Caco-2 (cell line): ENCODE measurements around the gene BRD2. TPM values are rescaled to one million over a fixed set of nuclear protein-coding genes. Genes with fewer than 3 reads are reported as not detected.

Experiments used
- BruUV-seq: library from RNA; stranded (reverse); fragments of 400-500 nt; replicated peaks from 2 replicates; lab custom pipeline; 2021; lab: Mats Ljungman, UMichigan
- CTCF ChIA-PET: fragments of 300-600 bp; sonication (Branson Sonifier 250); formaldehyde crosslinking; loops from one replicate; lab custom pipeline; 2022; ENCODE audit warnings: antibody characterized with exemption; lab: Charles Lee
- POLR2A ChIA-PET: fragments of 300-600 bp; sonication (Branson Sonifier 250); formaldehyde crosslinking; loops from one replicate; lab custom pipeline; 2022; ENCODE audit warnings: antibody characterized with exemption; lab: Charles Lee
- DNase-seq, 2 experiments: peaks; one replicate each; pipeline versions ENCODE4 v3.0.0 to v3.0.0-alpha.2; 2020 to 2022
- H3K27me3 ChIP-seq: replicated peaks from 2 replicates; pipeline ENCODE4 v1.6.0; 2011; ENCODE audit warnings: low read length; ENCODE audit not compliant: control insufficient read depth, insufficient read depth
- H3K36me3 ChIP-seq: 2 replicates; pipeline ENCODE4 v1.5.1; 2011; ENCODE audit warnings: low read length; ENCODE audit not compliant: control insufficient read depth, insufficient read depth
- H3K4me1 ChIP-seq: fragments of 250-450 bp; sonication (Bioruptor Pico); 2 replicates; pipeline ENCODE4 v1.5.1; 2020; ENCODE audit warnings: mild to moderate bottlenecking
- H3K4me3 ChIP-seq: 2 replicates; pipeline ENCODE4 v1.5.1; 2011; ENCODE audit warnings: low read depth, mild to moderate bottlenecking, control low read depth, low read length
- H3K9me3 ChIP-seq: fragments of 250-450 bp; sonication (Bioruptor Pico); 2 replicates; pipeline ENCODE4 v1.5.1; 2020; ENCODE audit warnings: mild to moderate bottlenecking, moderate library complexity
- H3K27ac Mint-ChIP-seq: one replicate; pipeline ENCODE4 v1.8.0; 2022; ENCODE audit warnings: mixed read lengths; ENCODE audit not compliant: unreplicated experiment
- H3K27me3 Mint-ChIP-seq: one replicate; pipeline ENCODE4 v1.8.0; 2022; ENCODE audit warnings: mixed read lengths; ENCODE audit not compliant: insufficient read depth, unreplicated experiment
- H3K36me3 Mint-ChIP-seq: one replicate; pipeline ENCODE4 v1.8.0; 2022; ENCODE audit warnings: mild to moderate bottlenecking, mixed read lengths; ENCODE audit not compliant: insufficient read depth, unreplicated experiment
- H3K4me1 Mint-ChIP-seq: one replicate; pipeline ENCODE4 v1.8.0; 2022; ENCODE audit warnings: low read depth, mixed read lengths; ENCODE audit not compliant: unreplicated experiment
- H3K4me3 Mint-ChIP-seq: one replicate; pipeline ENCODE4 v1.8.0; 2022; ENCODE audit warnings: mild to moderate bottlenecking, moderate library complexity, mixed read lengths; ENCODE audit not compliant: unreplicated experiment
- H3K9me3 Mint-ChIP-seq: one replicate; pipeline ENCODE4 v1.8.0; 2022; ENCODE audit warnings: mixed read lengths; ENCODE audit not compliant: unreplicated experiment
- CTCF ChIP-seq, 2 experiments: fragments of 200-600 bp in 1 of 2; IDR thresholded peaks; 1 replicate in 1 of 2; 2 replicates in 1 of 2; pipeline versions ENCODE4 v1.5.1 to v1.8.0; 2011 to 2022; ENCODE audit warnings: antibody characterized with exemption in 1 of 2, control low read depth in 1 of 2, inconsistent platforms in 1 of 2, low read depth in 1 of 2, low read length in 1 of 2, mild to moderate bottlenecking in 1 of 2, moderate library complexity in 1 of 2; ENCODE audit not compliant: insufficient read depth in 1 of 2, severe bottlenecking in 1 of 2, unreplicated experiment in 1 of 2
- intact Hi-C: fragments of 100-400 bp; cut with micrococcal nuclease; formaldehyde crosslinking; loops from one replicate; pipeline ENCODE4 v1.10.0; 2022; ENCODE audit not compliant: unreplicated experiment
- total RNA-seq: library from RNA; stranded (reverse); gene quantifications from 2 replicates; pipeline ENCODE4 v1.2.3, GENCODE V29; 2022

Gene BRD2
- total RNA-seq, 1 experiment from 2014 or later, result 200 TPM

DNA sequence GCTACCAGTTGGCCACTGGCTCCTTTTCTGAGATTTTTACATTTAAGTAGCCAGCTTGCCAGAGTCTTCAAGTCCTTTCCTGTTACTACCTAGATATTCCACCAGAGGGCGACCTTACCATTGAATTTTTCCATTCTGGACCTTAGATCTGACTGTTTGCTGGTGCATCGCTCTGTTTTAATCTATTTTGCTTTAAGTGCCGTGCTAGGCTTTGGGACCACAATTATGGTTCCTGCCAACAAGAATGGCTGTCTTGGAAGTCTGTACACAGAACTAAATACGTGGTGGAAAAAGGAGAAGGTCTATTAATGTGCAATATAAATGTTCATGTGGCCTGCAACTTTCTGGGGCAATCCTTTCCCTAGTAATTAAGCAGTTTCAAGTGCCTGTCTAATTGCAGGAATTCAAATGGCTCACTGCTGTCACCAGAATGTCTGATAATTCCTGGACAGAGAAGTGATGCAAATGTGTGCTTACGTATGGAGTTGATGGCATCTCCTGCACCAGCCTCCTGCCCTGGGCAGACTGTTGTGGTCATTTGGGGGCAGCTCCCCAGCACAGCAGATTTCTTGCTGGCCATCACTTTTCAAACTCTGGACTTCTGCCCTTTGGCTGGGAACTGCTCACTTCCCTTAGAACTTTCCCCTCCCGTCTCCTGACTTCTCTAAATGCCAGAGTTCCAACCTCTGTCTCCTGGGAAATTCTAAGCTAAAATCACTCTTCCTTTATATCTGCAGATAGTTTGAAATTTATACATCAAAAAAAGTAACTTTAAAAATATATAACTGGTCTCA lies 46.6 kb downstream of the BRD2 start:
- Mint-ChIP-seq H3K4me1 (no peaks in the 10 kb centered on the region), H3K27ac (no peak overlapping the region), H3K36me3 (no peaks in the 10 kb centered on the region), H3K4me3 (no peak overlapping the region), H3K27me3 (peaks cover 21% of the 10 kb centered on the region), H3K9me3 (no peaks in the 10 kb centered on the region)
- Histone ChIP-seq H3K4me1 (0 out of 2 replicates have a peak, but pooled peaks cover 3% of the 10 kb centered on the region), H3K27me3 (no peaks in the 10 kb centered on the region), H3K9me3 (no peaks in the 10 kb centered on the region), H3K36me3 (no peaks in the 10 kb centered on the region), H3K4me3 (no peak overlapping the region)
- POLR2A ChIA-PET, result no interaction called here
- DNase-seq, result peak; percentile 51 to 74
- peak; percentile 57 to 75 for TF ChIP-seq CTCF (IDR thresholded peaks at IDR 0.05; ENCODE audit: insufficient read depth in 1 of 2, low read depth in 1 of 2, low read length in 1 of 2, severe bottlenecking in 1 of 2, unreplicated experiment in 1 of 2)
- CTCF ChIA-PET, result interaction anchor here (0.6 to 1.0 kb wide), 5 partner anchors 26 to 158 kb away, joined by 3 to 5 read pairs (median 3); no protein-coding TSS in a partner anchor
- intact Hi-C loops, result loop anchor here (1.0 kb wide), 4 partner anchors 67 to 233 kb away; no protein-coding TSS in a partner anchor
- no TSS peak for BruUV-seq

DNA sequence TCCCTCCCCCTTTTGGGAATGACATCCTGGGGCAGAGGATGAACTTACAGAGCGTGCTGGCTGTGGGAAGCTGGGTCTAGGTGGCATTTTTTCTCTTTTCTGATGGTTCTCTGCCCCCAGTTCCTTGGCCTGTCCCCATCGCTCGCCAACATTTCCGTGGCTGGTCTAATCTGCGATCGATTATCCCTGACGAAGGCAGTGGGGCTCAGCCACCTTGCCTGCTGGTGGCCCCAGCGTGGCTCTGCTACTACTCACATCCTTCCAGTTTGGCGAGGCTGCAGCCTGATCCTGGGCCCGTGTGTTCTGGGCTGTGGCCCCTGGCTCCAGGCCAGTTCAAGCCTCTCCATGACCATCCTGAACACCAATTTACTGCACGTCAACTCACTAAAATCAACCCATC lies 47.4 kb downstream of the BRD2 start:
- H3K4me1 ChIP-seq, result 0 out of 2 replicates have a peak, but pooled peaks cover 3% of the 10 kb centered on the region
- H3K36me3 ChIP-seq, result no peaks in the 10 kb centered on the region
- no TSS peak for BruUV-seq
- Mint-ChIP-seq H3K4me3 (no peak overlapping the region), H3K27ac (no peak overlapping the region), H3K9me3 (no peaks in the 10 kb centered on the region), H3K36me3 (no peaks in the 10 kb centered on the region), H3K27me3 (peaks cover 20% of the 10 kb centered on the region), H3K4me1 (no peaks in the 10 kb centered on the region)
- H3K27me3 ChIP-seq, result no peaks in the 10 kb centered on the region
- H3K9me3 ChIP-seq, result no peaks in the 10 kb centered on the region
- intact Hi-C loops, result loop anchor here (1.0 kb wide), 1 partner anchor 157 kb away; no protein-coding TSS in a partner anchor
- no peak for DNase-seq
- no peak overlapping the region for H3K4me3 ChIP-seq
- ChIA-PET CTCF (interaction anchor here (0.9 kb wide), 1 partner anchor 157 kb away, joined by 5 read pairs; no protein-coding TSS in a partner anchor), POLR2A (no interaction called here)
- no peak for TF ChIP-seq CTCF (IDR thresholded peaks at IDR 0.05; ENCODE audit: insufficient read depth in 1 of 2, low read depth in 1 of 2, low read length in 1 of 2, severe bottlenecking in 1 of 2, unreplicated experiment in 1 of 2)

- Mint-ChIP-seq H3K27ac (no peak overlapping the region), H3K27me3 (peaks cover 16% of the 10 kb centered on the region), H3K4me1 (no peaks in the 10 kb centered on the region), H3K9me3 (no peaks in the 10 kb centered on the region), H3K4me3 (no peak overlapping the region), H3K36me3 (no peaks in the 10 kb centered on the region)
- ChIA-PET CTCF (interaction anchor here (0.8 kb wide), 1 partner anchor 155 kb away, joined by 3 read pairs; no protein-coding TSS in a partner anchor), POLR2A (no interaction called here)
- 0 out of 2 replicates have a peak, but pooled peaks cover 3% of the 10 kb centered on the region for H3K4me1 ChIP-seq
- DNase-seq, result no peak
- no TSS peak for BruUV-seq
- no peaks in the 10 kb centered on the region for H3K27me3 ChIP-seq
- intact Hi-C loops, result no loop called here
- no peaks in the 10 kb centered on the region for H3K9me3 ChIP-seq
- no peak overlapping the region for H3K4me3 ChIP-seq
- H3K36me3 ChIP-seq, result no peaks in the 10 kb centered on the region
- TF ChIP-seq CTCF (IDR thresholded peaks at IDR 0.05; ENCODE audit: insufficient read depth in 1 of 2, low read depth in 1 of 2, low read length in 1 of 2, severe bottlenecking in 1 of 2, unreplicated experiment in 1 of 2), result no peak
Measured at GRCh38 chr6:33017018-33017417, 48.6 kb downstream of the BRD2 start.
